K562 (cell line): ENCODE measurements around the gene TYROBP. TPM values are rescaled to one million over a fixed set of nuclear protein-coding genes. Genes with fewer than 3 reads are reported as not detected.

Source experiments
- ARHGAP35 ChIP-seq: fragments of 450-650 bp; IDR thresholded peaks from 2 replicates; pipeline ENCODE4 v1.6.1; 2018; ENCODE audit not compliant: partially characterized antibody
- ASH1L ChIP-seq: fragments of 450-650 bp; IDR thresholded peaks from 2 replicates; pipeline ENCODE4 v1.6.1; 2018; ENCODE audit warnings: borderline replicate concordance, mild to moderate bottlenecking, low read depth; ENCODE audit not compliant: partially characterized antibody
- BACH1 ChIP-seq: fragments of 200-800 bp; sonication (Bioruptor generic); IDR thresholded peaks from 2 replicates; pipeline ENCODE4 v1.6.1; 2016; ENCODE audit warnings: missing genetic modification characterization, missing compliant biosample characterization
- BRCA1 ChIP-seq, 2 experiments: fragments of 450-650 bp in 1 of 2; sonication (generic) in 1 of 2; formaldehyde crosslinking in 1 of 2; IDR thresholded peaks; 2 replicates each; pipeline versions ENCODE4 v1.5.0 to v1.6.1; 2017 to 2020; ENCODE audit warnings: mild to moderate bottlenecking in 1 of 2, missing genetic modification reagents in 1 of 2
- CREB3 ChIP-seq: fragments of 450-650 bp; conservative IDR thresholded peaks from 2 replicates; pipeline ENCODE4 v1.6.1; 2016; ENCODE audit warnings: missing genetic modification characterization, low read depth, mild to moderate bottlenecking, missing compliant biosample characterization, moderate library complexity
- CSDE1 ChIP-seq, 2 experiments: fragments of 450-650 bp; IDR thresholded peaks; 2 replicates each; pipeline ENCODE4 v1.6.1; 2016; ENCODE audit warnings: mild to moderate bottlenecking in 1 of 2
- E2F4 ChIP-seq: sonication (generic); formaldehyde crosslinking; IDR thresholded peaks from 2 replicates; pipeline ENCODE4 v1.8.0; 2022; ENCODE audit warnings: mild to moderate bottlenecking, low read depth, missing genetic modification reagents
- EGR1 ChIP-seq: fragments of 450-650 bp; conservative IDR thresholded peaks from 2 replicates; pipeline ENCODE4 v1.6.1; 2017; ENCODE audit warnings: mild to moderate bottlenecking
- ELK1 ChIP-seq: sonication (generic); formaldehyde crosslinking; IDR thresholded peaks from 2 replicates; pipeline ENCODE4 v1.8.1; 2022; ENCODE audit warnings: missing genetic modification reagents
- HSF4 ChIP-seq: fragments of 250-450 bp; sonication (Bioruptor Pico); IDR thresholded peaks from 2 replicates; pipeline ENCODE4 v2.1.2; 2022; ENCODE audit warnings: mild to moderate bottlenecking, moderate library complexity, borderline replicate concordance
- NCOA2 ChIP-seq, 2 experiments: fragments of 450-650 bp; IDR thresholded peaks; 2 replicates each; pipeline ENCODE4 v1.6.1; 2018; ENCODE audit warnings: mild to moderate bottlenecking in 2 of 2, moderate library complexity in 1 of 2; ENCODE audit not compliant: partially characterized antibody in 2 of 2
- RB1 ChIP-seq: fragments of 450-650 bp; IDR thresholded peaks from 2 replicates; pipeline ENCODE4 v1.6.1; 2017; ENCODE audit warnings: low read depth, mild to moderate bottlenecking
- RNF219 ChIP-seq: fragments of 250-450 bp; sonication (Bioruptor Pico); IDR thresholded peaks from 2 replicates; pipeline ENCODE4 v1.5.0; 2022; ENCODE audit warnings: mild to moderate bottlenecking
- SAP30 ChIP-seq: fragments of 200-600 bp; sonication (generic); IDR thresholded peaks from 2 replicates; pipeline ENCODE4 v1.6.1; 2012; ENCODE audit warnings: borderline replicate concordance, low read depth, mild to moderate bottlenecking, moderate library complexity, low read length, control low read depth, inconsistent platforms; ENCODE audit not compliant: insufficient read depth, poor library complexity, severe bottlenecking
- SMAD2 ChIP-seq: fragments of 150-350 bp; IDR thresholded peaks from 2 replicates; pipeline ENCODE4 v1.6.1; 2014; ENCODE audit warnings: low read depth, mild to moderate bottlenecking, low read length
- TARDBP ChIP-seq: fragments of 450-650 bp; IDR thresholded peaks from 2 replicates; pipeline ENCODE4 v1.6.1; 2016
- ZBTB43 ChIP-seq: sonication (generic); formaldehyde crosslinking; IDR thresholded peaks from 2 replicates; pipeline ENCODE4 v1.8.0; 2023; ENCODE audit warnings: mild to moderate bottlenecking, missing genetic modification reagents
- ZFPM2 ChIP-seq: fragments of 250-450 bp; sonication (Bioruptor Pico); IDR thresholded peaks from 2 replicates; pipeline ENCODE4 v1.5.1; 2022; ENCODE audit warnings: mild to moderate bottlenecking
- ZNF707 ChIP-seq: fragments of 250-450 bp; sonication (Bioruptor Pico); conservative IDR thresholded peaks from 2 replicates; pipeline ENCODE4 v1.8.0; 2022; ENCODE audit warnings: inconsistent platforms, mild to moderate bottlenecking, moderate library complexity
- ZNF766 ChIP-seq: fragments of 200-800 bp; sonication (Bioruptor generic); conservative IDR thresholded peaks from 2 replicates; pipeline ENCODE4 v1.6.1; 2016; ENCODE audit warnings: missing genetic modification characterization, missing compliant biosample characterization
- polyA plus RNA-seq, 8 experiments: library from polyadenylated mRNA; depleted of rRNA in 4 of 8; stranded (reverse) in 5 of 8; unstranded in 3 of 8; fragments of >200 nt; fragmentation: Nextera tagmentation in 2 of 8; fragmentation: Illumina TruSeq in 1 of 8; extraction: Ambion mirVana in 2 of 8; extraction: Trizol in 1 of 8; gene quantifications; 2 replicates each; pipeline versions ENCODE4 v1.2.1 to v1.2.3, GENCODE V29; 2011 to 2014; ENCODE audit warnings: inconsistent platforms in 1 of 8, missing spikeins in 1 of 8
- total RNA-seq, 7 experiments: library from RNA; depleted of rRNA in 6 of 7; stranded (reverse); fragments of >200 nt in 6 of 7; fragmentation: Illumina TruSeq in 2 of 7; extraction: Trizol in 2 of 7; gene quantifications; 2 replicates each; pipeline versions ENCODE4 v1.2.1 to v1.2.3, GENCODE V29; 2011 to 2021; ENCODE audit warnings: low replicate concordance in 1 of 7

The TYROBP gene
- total and polyA plus RNA-seq, 9 of the 15 experiments (the other 6 are each of a cell fraction or from before 2014, with no cell fraction given) = 0.72 to 8.2 (median 2.4) TPM

GRCh38 chr19:35899547-35900214, 8.4 kb downstream of the TYROBP start (continued):
- TF ChIP-seq CREB3 (no peak), RB1 (peak; percentile 80), ZFPM2 (CRISPR knock-in tag) (no peak), ZBTB43 (CRISPR knock-in tag) (no peak), NCOA2 (IDR thresholded peaks at IDR 0.05; ENCODE audit: partially characterized antibody in 2 of 2) (no peak), ASH1L (no peak), CSDE1 (IDR thresholded peaks at IDR 0.05) (no peak), ARHGAP35 (no peak), BACH1 (tag) (no peak), ZNF766 (no peak), ELK1 (CRISPR knock-in tag) (no peak), HSF4 (CRISPR knock-in tag) (no peak), SAP30 (peak; percentile 50), BRCA1 (IDR thresholded peaks at IDR 0.05) (no peak), BRCA1 (CRISPR knock-in tag; IDR thresholded peaks at IDR 0.05) (no peak), SMAD2 (no peak), RNF219 (CRISPR knock-in tag) (no peak), EGR1 (peak; percentile 98), ZNF707 (no peak), TARDBP (0 out of 2 replicates have a peak, but pooled peaks have one; percentile 64), E2F4 (CRISPR knock-in tag) (peak; percentile 31; the same call in 1 of the 2 replicates)
